VCaP (cell line): ENCODE measurements around the gene SMIM36.
"Not testable (repeated sequence)": the region's sequence is repeated elsewhere in the genome, so short reads cannot be mapped to it uniquely, and the experiment has no call there.

Experiments
- H3K27ac ChIP-seq: fragments of 450-650 bp; 2 replicates; pipeline ENCODE4 v1.5.1; 2017
- TF ChIP-seq, protein P1 (sequence below): fragments of 450-650 bp; conservative IDR thresholded peaks from 2 replicates; pipeline ENCODE4 v1.5.1; 2017; ENCODE audit warnings: mild to moderate bottlenecking, moderate library complexity

Gene SMIM36

DNA sequence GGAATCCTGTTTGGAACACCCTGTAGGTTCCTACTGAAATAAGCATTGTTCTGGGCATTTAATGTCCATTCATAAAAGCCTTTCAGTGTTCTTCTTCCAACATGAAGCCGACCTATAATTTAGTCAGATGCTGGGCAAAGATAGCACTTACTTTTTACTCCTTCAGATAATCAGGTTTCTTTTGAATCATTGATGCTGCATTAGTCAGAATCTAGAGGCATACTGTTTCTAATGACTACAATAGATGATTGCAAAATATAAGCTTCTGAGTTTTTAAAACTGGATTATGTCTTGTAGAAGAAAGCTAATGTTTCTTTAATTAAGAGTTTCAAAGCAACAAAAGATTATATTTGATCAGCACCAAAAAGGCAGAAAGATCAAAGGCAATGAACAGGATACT, 105.7 kb downstream of the SMIM36 start:
- TF ChIP-seq, protein P1, sequence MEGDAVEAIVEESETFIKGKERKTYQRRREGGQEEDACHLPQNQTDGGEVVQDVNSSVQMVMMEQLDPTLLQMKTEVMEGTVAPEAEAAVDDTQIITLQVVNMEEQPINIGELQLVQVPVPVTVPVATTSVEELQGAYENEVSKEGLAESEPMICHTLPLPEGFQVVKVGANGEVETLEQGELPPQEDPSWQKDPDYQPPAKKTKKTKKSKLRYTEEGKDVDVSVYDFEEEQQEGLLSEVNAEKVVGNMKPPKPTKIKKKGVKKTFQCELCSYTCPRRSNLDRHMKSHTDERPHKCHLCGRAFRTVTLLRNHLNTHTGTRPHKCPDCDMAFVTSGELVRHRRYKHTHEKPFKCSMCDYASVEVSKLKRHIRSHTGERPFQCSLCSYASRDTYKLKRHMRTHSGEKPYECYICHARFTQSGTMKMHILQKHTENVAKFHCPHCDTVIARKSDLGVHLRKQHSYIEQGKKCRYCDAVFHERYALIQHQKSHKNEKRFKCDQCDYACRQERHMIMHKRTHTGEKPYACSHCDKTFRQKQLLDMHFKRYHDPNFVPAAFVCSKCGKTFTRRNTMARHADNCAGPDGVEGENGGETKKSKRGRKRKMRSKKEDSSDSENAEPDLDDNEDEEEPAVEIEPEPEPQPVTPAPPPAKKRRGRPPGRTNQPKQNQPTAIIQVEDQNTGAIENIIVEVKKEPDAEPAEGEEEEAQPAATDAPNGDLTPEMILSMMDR = no peak
- no peak overlapping the region for H3K27ac ChIP-seq

DNA sequence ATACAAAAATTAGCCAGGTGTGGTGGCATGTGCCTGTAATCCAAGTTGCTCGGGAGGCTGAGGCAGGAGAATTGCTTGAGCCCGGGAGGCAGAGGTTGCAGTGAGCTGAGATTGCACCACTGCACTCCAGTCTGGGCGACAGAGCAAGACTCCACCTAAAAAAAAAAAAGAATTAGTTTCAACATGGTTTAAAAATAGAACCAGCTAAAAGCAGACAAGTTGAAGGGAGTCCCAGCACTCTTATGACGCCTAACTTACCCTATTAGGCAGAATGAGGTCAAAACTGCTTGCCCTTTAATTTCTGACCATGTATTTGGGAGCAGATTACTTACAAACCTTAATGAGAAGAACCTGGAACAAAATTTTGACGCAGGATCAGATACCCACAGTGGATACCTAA, 107.1 kb downstream of the SMIM36 start:
- H3K27ac ChIP-seq = not testable (repeated sequence)

DNA sequence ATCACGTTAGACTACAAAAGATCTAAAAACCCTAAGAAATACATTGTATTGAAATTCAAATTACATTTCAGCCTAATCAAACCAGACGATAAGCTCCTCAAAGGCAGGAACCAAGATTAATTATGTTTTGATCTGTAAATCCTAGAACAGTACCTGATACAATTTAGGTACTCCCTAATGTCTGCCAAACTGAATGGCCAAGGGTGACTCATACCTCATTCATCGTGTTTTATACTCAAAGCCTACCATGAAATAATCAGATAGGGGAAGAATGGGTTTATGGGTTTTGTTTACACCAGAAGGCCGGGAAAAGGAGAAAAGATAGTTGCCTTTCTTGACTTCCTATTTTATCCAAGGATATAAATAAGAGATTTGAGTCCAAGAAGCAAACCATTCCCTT, 108.9 kb downstream of the SMIM36 start:
- H3K27ac ChIP-seq = peak overlapping the region; percentile 60
- TF ChIP-seq, protein P1 = no peak
